ENCODE data around the gene PARN.

PARN gene

DNA sequence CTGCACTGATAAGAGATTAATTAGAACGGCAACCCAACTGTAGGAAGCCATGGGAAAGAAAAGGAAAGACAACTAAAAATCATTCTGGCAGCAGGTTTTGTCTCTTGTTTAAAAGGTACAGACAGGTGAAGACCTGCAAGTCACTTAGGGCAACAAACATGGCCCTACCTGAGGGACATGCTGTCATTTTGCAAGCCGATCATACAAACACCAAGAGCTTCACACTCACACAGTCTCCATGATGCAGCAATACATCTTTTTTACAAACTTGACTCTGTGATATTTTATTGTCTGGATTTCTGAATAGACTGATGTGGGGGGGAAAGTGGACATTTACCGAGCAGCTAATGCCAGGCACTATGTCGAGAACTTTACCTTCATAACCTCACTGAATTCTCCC lies 101.8 kb downstream of the PARN start:
- Histone ChIP-seq H3K27ac (ENCODE audit: low read depth, low read length) (no peak overlapping the region), H3K36me3 (ENCODE audit: control insufficient read depth, low read length) (peaks cover 58% of the 10 kb centered on the region), H3K9me2 (replicated peaks; ENCODE audit: control insufficient read depth, low read length) (no peaks in the 10 kb centered on the region), H4K20me1 (ENCODE audit: control insufficient read depth, insufficient read depth, low read depth, low read length) (no peaks in the 10 kb centered on the region; the same call in 1 of the 2 replicates), H3F3A (ENCODE audit: control insufficient read depth, insufficient read depth) (0 out of 2 replicates have a peak, but pooled peaks cover 3% of the 10 kb centered on the region), H3K4me1 (ENCODE audit: control insufficient read depth, low read length) (no peaks in the 10 kb centered on the region), H3K9me3 (ENCODE audit: control insufficient read depth, insufficient read depth, low read length) (no peaks in the 10 kb centered on the region), H3K4me2 (ENCODE audit: low read length) (no peak overlapping the region), H3K79me2 (ENCODE audit: control insufficient read depth, low read length) (peaks cover 43% of the 10 kb centered on the region), H3K4me3 (ENCODE audit: low read length) (no peak overlapping the region), H3K27me3 (ENCODE audit: control insufficient read depth, low read length) (no peaks in the 10 kb centered on the region)
- no peak for TF ChIP-seq EZH2phosphoT487 (IDR thresholded peaks at IDR 0.05; ENCODE audit: borderline replicate concordance, low read length)
- TF ChIP-seq, protein P1, sequence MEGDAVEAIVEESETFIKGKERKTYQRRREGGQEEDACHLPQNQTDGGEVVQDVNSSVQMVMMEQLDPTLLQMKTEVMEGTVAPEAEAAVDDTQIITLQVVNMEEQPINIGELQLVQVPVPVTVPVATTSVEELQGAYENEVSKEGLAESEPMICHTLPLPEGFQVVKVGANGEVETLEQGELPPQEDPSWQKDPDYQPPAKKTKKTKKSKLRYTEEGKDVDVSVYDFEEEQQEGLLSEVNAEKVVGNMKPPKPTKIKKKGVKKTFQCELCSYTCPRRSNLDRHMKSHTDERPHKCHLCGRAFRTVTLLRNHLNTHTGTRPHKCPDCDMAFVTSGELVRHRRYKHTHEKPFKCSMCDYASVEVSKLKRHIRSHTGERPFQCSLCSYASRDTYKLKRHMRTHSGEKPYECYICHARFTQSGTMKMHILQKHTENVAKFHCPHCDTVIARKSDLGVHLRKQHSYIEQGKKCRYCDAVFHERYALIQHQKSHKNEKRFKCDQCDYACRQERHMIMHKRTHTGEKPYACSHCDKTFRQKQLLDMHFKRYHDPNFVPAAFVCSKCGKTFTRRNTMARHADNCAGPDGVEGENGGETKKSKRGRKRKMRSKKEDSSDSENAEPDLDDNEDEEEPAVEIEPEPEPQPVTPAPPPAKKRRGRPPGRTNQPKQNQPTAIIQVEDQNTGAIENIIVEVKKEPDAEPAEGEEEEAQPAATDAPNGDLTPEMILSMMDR (IDR thresholded peaks at IDR 0.05; ENCODE audit: low read depth, low read length, poor library complexity, severe bottlenecking): no peak

- no peaks in the 10 kb centered on the region; the same call in 1 of the 2 replicates for H4K20me1 ChIP-seq (ENCODE audit: control insufficient read depth, insufficient read depth, low read depth, low read length)
- H3K4me2 ChIP-seq (ENCODE audit: low read length): no peak overlapping the region
Observed at GRCh38 chr16:14527411-14528044, 102.5 kb downstream of the PARN start.

GRCh38 chr16:14525596-14525995 lies 104.5 kb downstream of the PARN start:
- Histone ChIP-seq H3F3A (ENCODE audit: control insufficient read depth, insufficient read depth) (0 out of 2 replicates have a peak, but pooled peaks cover 3% of the 10 kb centered on the region), H3K27ac (ENCODE audit: low read depth, low read length) (no peak overlapping the region), H3K36me3 (ENCODE audit: control insufficient read depth, low read length) (peaks cover 55% of the 10 kb centered on the region), H3K4me1 (ENCODE audit: control insufficient read depth, low read length) (no peaks in the 10 kb centered on the region), H3K4me2 (ENCODE audit: low read length) (no peak overlapping the region), H3K27me3 (ENCODE audit: control insufficient read depth, low read length) (no peaks in the 10 kb centered on the region), H4K20me1 (ENCODE audit: control insufficient read depth, insufficient read depth, low read depth, low read length) (peaks cover 8% of the 10 kb centered on the region; the same call in 1 of the 2 replicates), H3K9me2 (replicated peaks; ENCODE audit: control insufficient read depth, low read length) (no peaks in the 10 kb centered on the region), H3K4me3 (ENCODE audit: low read length) (no peak overlapping the region), H3K79me2 (ENCODE audit: control insufficient read depth, low read length) (peaks cover 66% of the 10 kb centered on the region), H3K9me3 (ENCODE audit: control insufficient read depth, insufficient read depth, low read length) (no peaks in the 10 kb centered on the region)
- TF ChIP-seq, protein P1 (IDR thresholded peaks at IDR 0.05; ENCODE audit: low read depth, low read length, poor library complexity, severe bottlenecking): no peak
- no peak for TF ChIP-seq EZH2phosphoT487 (IDR thresholded peaks at IDR 0.05; ENCODE audit: borderline replicate concordance, low read length)

More at GRCh38 chr16:14527411-14528044, 102.5 kb downstream of the PARN start:
- TF ChIP-seq EZH2phosphoT487 (IDR thresholded peaks at IDR 0.05; ENCODE audit: borderline replicate concordance, low read length): no peak
- TF ChIP-seq, protein P1 (IDR thresholded peaks at IDR 0.05; ENCODE audit: low read depth, low read length, poor library complexity, severe bottlenecking): no peak
- H3K27me3 ChIP-seq (ENCODE audit: control insufficient read depth, low read length): no peaks in the 10 kb centered on the region
- peaks cover 49% of the 10 kb centered on the region for H3K79me2 ChIP-seq (ENCODE audit: control insufficient read depth, low read length)
- no peak overlapping the region for H3K4me3 ChIP-seq (ENCODE audit: low read length)
- no peaks in the 10 kb centered on the region for H3K4me1 ChIP-seq (ENCODE audit: control insufficient read depth, low read length)
- peaks cover 58% of the 10 kb centered on the region for H3K36me3 ChIP-seq (ENCODE audit: control insufficient read depth, low read length)
- no peaks in the 10 kb centered on the region for H3K9me2 ChIP-seq (replicated peaks; ENCODE audit: control insufficient read depth, low read length)
- H3F3A ChIP-seq (ENCODE audit: control insufficient read depth, insufficient read depth): 0 out of 2 replicates have a peak, but pooled peaks cover 3% of the 10 kb centered on the region
- H3K27ac ChIP-seq (ENCODE audit: low read depth, low read length): no peak overlapping the region
- no peaks in the 10 kb centered on the region for H3K9me3 ChIP-seq (ENCODE audit: control insufficient read depth, insufficient read depth, low read length)

Measured in DOHH2 (cell line).